Karpas-422 (cell line): ENCODE results near the gene BMP7. TPM values are rescaled to one million over a fixed set of nuclear protein-coding genes. Genes with fewer than 3 reads are reported as not detected.

Experiments
- DNase-seq: peaks from one replicate; pipeline ENCODE4 v3.0.0-alpha.2; 2015
- H2AFZ ChIP-seq: fragments of 200-600 bp; sonication (generic); 2 replicates; pipeline ENCODE4 v1.6.1; 2014; ENCODE audit warnings: antibody characterized with exemption, low read length, mixed read lengths
- H3K27ac ChIP-seq: fragments of 200-600 bp; sonication (generic); 2 replicates; pipeline ENCODE4 v1.5.1; 2014; ENCODE audit warnings: mild to moderate bottlenecking, low read length, moderate library complexity
- H3K27me3 ChIP-seq: fragments of 200-600 bp; sonication (generic); 2 replicates; pipeline ENCODE4 v1.6.1; 2014; ENCODE audit warnings: low read length, mixed read lengths
- H3K36me3 ChIP-seq: fragments of 200-600 bp; sonication (generic); 2 replicates; pipeline ENCODE4 v1.6.1; 2014; ENCODE audit warnings: low read length, mixed read lengths; ENCODE audit not compliant: insufficient read depth
- H3K4me1 ChIP-seq: fragments of 200-600 bp; sonication (generic); 2 replicates; pipeline ENCODE4 v1.6.1; 2014; ENCODE audit warnings: mild to moderate bottlenecking, low read length, mixed read lengths
- H3K4me2 ChIP-seq: fragments of 200-600 bp; sonication (generic); 2 replicates; pipeline ENCODE4 v1.6.1; 2014; ENCODE audit warnings: low read length, low read depth, mild to moderate bottlenecking; ENCODE audit not compliant: poor library complexity, severe bottlenecking
- H3K4me3 ChIP-seq: fragments of 200-600 bp; sonication (generic); 2 replicates; pipeline ENCODE4 v1.5.1; 2014; ENCODE audit warnings: mild to moderate bottlenecking, antibody characterized with exemption, low read length, mixed read lengths
- H3K79me2 ChIP-seq: fragments of 200-600 bp; sonication (generic); 2 replicates; pipeline ENCODE4 v1.6.1; 2014; ENCODE audit warnings: mild to moderate bottlenecking, low read length, mixed read lengths
- H3K9ac ChIP-seq: fragments of 200-600 bp; sonication (generic); 2 replicates; pipeline ENCODE4 v1.6.0; 2014; ENCODE audit warnings: low read length
- H3K9me2 ChIP-seq: fragments of 200-600 bp; sonication (generic), shearing (Covaris generic); replicated peaks from 2 replicates; pipeline ENCODE4 v1.6.0; 2014; ENCODE audit warnings: mild to moderate bottlenecking, low read length, moderate library complexity; ENCODE audit not compliant: insufficient read depth
- H3K9me3 ChIP-seq: fragments of 300-700, 200-600 bp; sonication (generic); 2 replicates; pipeline ENCODE4 v1.6.1; 2014; ENCODE audit warnings: low read length, mixed read lengths
- H4K20me1 ChIP-seq: fragments of 200-600 bp; sonication (generic); 2 replicates; pipeline ENCODE4 v1.6.1; 2014; ENCODE audit warnings: mild to moderate bottlenecking, antibody characterized with exemption, low read length, low read depth; ENCODE audit not compliant: insufficient read depth
- total RNA-seq: library from RNA; depleted of rRNA; stranded (reverse); fragments of >200 nt; shearing (Covaris generic); gene quantifications from 2 replicates; pipeline ENCODE4 v1.2.3, GENCODE V29; 2014; ENCODE audit warnings: low replicate concordance

BMP7 gene
- total RNA-seq, 1 experiment from 2014 or later: not detected

DNA sequence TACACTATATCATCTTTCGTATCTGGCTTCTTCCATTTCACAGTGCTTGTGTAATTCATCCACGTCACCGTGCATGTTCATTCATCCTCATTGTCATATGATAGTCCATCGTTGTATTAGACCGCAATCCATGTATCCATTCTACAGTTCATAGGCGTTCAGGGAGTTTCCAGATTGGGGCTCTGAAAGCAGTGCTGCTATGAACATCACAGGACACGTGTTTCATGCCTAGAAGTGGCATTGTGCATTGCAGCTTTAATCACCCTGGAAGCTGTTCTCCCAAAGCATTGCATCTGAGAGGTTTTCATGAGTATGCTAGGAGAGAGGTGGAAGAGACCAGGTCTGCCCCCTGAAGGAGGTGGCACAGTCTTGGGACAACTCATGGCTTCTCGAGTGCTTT, 35.3 kb downstream of the BMP7 start:
- H3K9me3 ChIP-seq: no peaks in the 10 kb centered on the region
- no peak overlapping the region for H3K4me2 ChIP-seq
- H3K4me3 ChIP-seq: no peak overlapping the region
- no peaks in the 10 kb centered on the region for H3K79me2 ChIP-seq
- no peak for DNase-seq
- H3K27ac ChIP-seq: no peak overlapping the region
- H2AFZ ChIP-seq: no peak overlapping the region
- no peaks in the 10 kb centered on the region for H4K20me1 ChIP-seq
- no peaks in the 10 kb centered on the region for H3K36me3 ChIP-seq
- no peaks in the 10 kb centered on the region for H3K9me2 ChIP-seq
- peaks cover 6% of the 10 kb centered on the region; the same call in 1 of the 2 replicates for H3K4me1 ChIP-seq
- H3K27me3 ChIP-seq: no peaks in the 10 kb centered on the region
- no peak overlapping the region for H3K9ac ChIP-seq

DNA sequence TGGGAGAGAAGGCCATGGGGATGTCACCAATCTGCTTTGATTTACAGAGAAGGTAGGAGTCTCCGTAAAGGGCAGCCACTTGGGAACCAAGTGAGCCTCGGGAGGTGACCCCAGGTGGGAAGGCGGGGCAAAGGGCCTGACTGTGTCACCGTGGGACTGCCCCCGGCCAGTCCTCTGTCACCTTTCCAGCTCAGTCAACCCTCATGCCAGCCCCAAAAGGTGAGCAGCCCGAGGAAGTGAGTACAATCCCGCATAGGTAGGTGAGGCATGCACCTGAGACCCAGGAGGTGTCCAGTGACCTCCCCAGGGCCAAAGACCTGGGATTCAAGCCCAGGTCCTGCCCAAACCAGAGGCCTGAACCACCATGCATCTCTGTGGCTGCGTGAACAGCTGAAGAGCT, 36.2 kb downstream of the BMP7 start:
- Histone ChIP-seq H3K9me2 (no peaks in the 10 kb centered on the region), H3K4me1 (peaks cover 6% of the 10 kb centered on the region; the same call in 1 of the 2 replicates), H3K36me3 (no peaks in the 10 kb centered on the region), H3K4me2 (no peak overlapping the region), H3K9ac (no peak overlapping the region), H3K4me3 (no peak overlapping the region), H3K79me2 (no peaks in the 10 kb centered on the region), H2AFZ (no peak overlapping the region), H3K27me3 (no peaks in the 10 kb centered on the region), H3K27ac (no peak overlapping the region), H4K20me1 (no peaks in the 10 kb centered on the region), H3K9me3 (no peaks in the 10 kb centered on the region)
- no peak for DNase-seq

DNA sequence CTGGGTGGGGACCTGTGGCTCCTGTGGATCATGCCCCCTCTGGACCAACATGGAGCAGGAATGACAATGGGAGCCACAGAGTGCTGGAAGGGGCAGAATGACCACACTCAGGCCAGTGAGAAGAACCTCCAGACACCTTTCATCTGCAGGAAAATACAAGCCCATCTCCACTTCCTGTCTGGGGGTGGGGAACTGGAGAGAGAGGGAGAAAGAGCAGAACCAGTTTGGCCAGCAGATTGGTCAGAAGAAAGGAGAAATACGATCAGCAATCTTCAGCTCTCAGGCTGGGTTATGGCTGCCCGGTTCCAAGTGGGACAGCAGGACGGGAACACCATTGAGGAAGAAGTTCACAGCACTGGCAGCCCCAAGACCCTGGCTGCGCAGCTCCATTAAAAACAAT, 37.0 kb downstream of the BMP7 start:
- Histone ChIP-seq H3K9me2 (no peaks in the 10 kb centered on the region), H3K4me1 (peaks cover 6% of the 10 kb centered on the region; the same call in 1 of the 2 replicates), H3K9ac (no peak overlapping the region), H4K20me1 (no peaks in the 10 kb centered on the region), H3K27me3 (no peaks in the 10 kb centered on the region), H3K4me3 (no peak overlapping the region), H3K9me3 (no peaks in the 10 kb centered on the region), H2AFZ (no peak overlapping the region), H3K36me3 (no peaks in the 10 kb centered on the region), H3K4me2 (no peak overlapping the region), H3K27ac (no peak overlapping the region), H3K79me2 (no peaks in the 10 kb centered on the region)
- no peak for DNase-seq

DNA sequence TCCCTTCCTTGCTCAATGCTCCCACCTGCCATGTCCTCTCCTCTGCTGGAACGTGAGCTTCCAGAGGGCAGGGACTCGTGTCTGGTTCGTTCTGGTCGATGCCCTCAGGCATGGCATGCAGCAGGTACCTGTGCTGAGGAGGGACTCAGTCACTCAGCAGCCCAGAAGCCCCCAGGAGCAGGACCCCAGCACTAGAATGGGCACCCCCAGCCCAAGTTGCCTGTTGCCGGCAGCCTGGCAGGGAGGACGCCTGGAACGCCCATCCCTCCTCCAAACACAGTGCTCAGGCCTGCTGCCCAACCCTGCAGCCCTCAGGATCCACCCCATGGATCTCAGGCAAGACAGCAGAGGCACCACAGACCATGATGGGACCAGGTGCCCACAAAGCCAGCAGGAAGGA, 40.6 kb downstream of the BMP7 start:
- Histone ChIP-seq H3K27ac (no peak overlapping the region), H3K9me3 (no peaks in the 10 kb centered on the region), H2AFZ (no peak overlapping the region), H3K9ac (no peak overlapping the region), H3K4me3 (no peak overlapping the region), H3K79me2 (no peaks in the 10 kb centered on the region), H4K20me1 (no peaks in the 10 kb centered on the region), H3K9me2 (no peaks in the 10 kb centered on the region), H3K4me2 (no peak overlapping the region), H3K36me3 (no peaks in the 10 kb centered on the region), H3K27me3 (no peaks in the 10 kb centered on the region), H3K4me1 (peaks cover 16% of the 10 kb centered on the region)
- DNase-seq: no peak

DNA sequence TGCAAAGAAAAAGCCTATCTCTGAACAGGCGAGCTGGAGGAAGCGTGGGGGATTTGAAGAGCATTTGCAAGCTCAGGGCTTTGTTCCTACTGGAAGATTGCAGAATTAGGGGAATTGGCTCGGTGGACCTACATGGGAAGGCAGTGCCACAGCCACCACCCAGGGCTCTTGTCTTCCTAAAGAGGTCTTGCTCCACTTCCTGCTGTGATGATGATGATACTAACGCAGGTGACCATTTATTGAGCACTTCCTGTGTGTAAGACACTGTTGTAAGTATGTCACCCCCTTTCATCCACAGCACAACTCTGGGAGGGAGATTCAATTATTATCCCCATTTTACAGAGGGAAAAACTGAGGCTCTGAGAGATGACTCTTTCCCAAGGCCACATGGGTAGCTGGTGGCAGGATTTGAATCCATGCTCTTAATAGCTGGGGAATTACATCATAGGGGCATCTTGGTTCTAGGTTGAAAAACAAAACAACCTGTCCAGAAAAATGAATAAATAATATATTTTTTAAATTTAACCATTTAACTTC, 41.2 kb downstream of the BMP7 start:
- H3K4me1 ChIP-seq: peaks cover 16% of the 10 kb centered on the region
- H3K9ac ChIP-seq: no peak overlapping the region
- no peaks in the 10 kb centered on the region for H3K9me2 ChIP-seq

DNA sequence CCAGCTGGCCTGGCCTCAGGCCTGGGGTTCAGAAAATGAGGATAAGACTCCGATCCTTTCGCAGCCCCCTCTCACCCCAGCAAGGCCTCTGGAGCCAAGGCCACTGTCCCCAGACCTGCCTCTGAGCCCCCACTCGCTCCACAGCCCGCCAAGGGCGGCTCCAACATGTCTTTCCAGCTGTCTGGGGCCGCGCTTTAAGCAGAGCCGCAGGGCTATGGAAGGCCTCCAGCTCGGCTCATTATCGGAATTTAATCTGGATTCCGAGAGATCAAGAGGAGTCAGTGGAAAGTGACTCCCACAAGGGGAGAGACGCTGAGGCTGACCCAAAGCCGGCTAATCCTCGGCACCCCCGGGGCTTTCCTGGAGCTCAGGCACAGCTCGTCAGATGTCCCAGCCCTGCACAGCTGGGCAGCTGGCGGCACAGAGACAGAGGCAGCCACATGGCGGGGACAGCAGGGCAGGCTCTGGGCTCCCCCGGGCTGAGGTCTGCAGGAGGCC, 41.8 kb downstream of the BMP7 start:
- no peak overlapping the region for H3K4me3 ChIP-seq
- no peaks in the 10 kb centered on the region for H3K9me3 ChIP-seq
- H3K27ac ChIP-seq: no peak overlapping the region
- no peaks in the 10 kb centered on the region for H3K9me2 ChIP-seq
- no peak overlapping the region for H2AFZ ChIP-seq
- no peaks in the 10 kb centered on the region for H3K36me3 ChIP-seq
- no peak overlapping the region for H3K4me2 ChIP-seq
- H3K9ac ChIP-seq: no peak overlapping the region
- peaks cover 16% of the 10 kb centered on the region for H3K4me1 ChIP-seq
- H4K20me1 ChIP-seq: no peaks in the 10 kb centered on the region
- no peaks in the 10 kb centered on the region for H3K79me2 ChIP-seq
- DNase-seq: no peak
- no peaks in the 10 kb centered on the region for H3K27me3 ChIP-seq

More for the DNA sequence above, 41.2 kb downstream of the BMP7 start:
- Histone ChIP-seq H3K4me2 (no peak overlapping the region), H3K27ac (no peak overlapping the region), H3K27me3 (no peaks in the 10 kb centered on the region), H3K36me3 (no peaks in the 10 kb centered on the region), H3K4me3 (no peak overlapping the region), H2AFZ (no peak overlapping the region), H4K20me1 (no peaks in the 10 kb centered on the region), H3K79me2 (no peaks in the 10 kb centered on the region), H3K9me3 (no peaks in the 10 kb centered on the region)
- DNase-seq: no peak

DNA sequence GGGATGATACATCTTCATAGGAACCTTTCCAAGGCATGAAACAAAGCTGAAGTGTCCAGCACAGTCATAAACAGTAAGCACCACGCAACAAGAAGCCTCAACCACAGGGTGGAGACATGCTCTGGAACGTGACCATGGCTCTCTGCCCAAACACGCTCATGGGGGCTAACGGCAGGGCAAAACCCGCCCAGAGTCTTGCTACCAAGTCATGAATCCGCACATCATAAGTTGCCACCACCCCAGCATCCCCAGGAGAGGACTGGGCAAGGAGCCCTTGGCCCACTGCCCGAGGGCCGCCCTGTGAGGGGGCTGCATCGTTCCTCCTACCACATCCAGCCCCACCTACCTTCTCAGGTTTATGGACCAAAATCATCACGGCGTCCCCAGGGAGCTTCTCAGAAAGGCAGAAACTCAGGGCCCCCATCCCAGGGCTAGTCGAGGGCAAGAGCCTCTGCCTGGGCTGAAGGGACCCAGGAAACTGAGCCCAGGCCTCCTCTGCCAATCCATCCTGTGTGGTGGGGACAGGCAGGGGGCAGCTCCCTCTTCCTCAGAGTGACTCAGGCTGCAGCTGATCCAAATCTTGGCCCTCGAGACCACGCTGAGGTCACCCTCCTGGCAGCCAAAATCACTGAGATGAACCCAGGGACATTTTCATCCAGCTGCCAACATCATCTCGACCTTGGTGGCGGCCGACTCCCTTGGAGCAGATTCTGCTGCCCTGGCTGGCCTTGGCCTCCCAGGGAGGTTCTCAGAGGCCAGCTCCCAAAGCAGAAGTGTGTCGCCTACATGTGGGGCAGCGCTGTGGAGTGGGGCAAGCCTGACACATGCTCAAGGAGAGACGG, 42.6 kb downstream of the BMP7 start:
- Histone ChIP-seq H3K27ac (no peak overlapping the region), H3K9ac (0 out of 2 replicates have a peak overlapping the region, but pooled peaks have one; percentile 10), H4K20me1 (no peaks in the 10 kb centered on the region), H3K4me1 (peaks cover 13% of the 10 kb centered on the region), H2AFZ (no peak overlapping the region), H3K79me2 (no peaks in the 10 kb centered on the region), H3K27me3 (no peaks in the 10 kb centered on the region), H3K4me2 (peak overlapping the region; percentile 10), H3K9me3 (no peaks in the 10 kb centered on the region), H3K36me3 (no peaks in the 10 kb centered on the region), H3K4me3 (no peak overlapping the region), H3K9me2 (no peaks in the 10 kb centered on the region)
- DNase-seq: peak; percentile 72

DNA sequence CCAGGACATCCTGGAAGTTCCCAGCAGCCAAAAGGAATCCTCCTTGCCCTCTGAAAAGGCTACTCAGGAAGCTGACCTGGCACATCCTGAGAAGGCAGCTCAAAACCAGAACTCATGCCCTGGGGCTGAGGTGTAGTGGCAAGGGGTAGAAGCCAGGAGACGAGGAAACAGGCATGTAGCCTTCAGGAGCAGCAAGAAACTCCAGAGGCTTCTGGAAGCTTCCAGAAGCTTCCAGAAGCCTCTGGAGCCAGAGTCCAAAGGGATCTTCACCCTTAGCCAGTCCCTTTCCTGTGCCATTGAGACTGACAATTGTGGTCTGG, 43.9 kb downstream of the BMP7 start:
- Histone ChIP-seq H2AFZ (no peak overlapping the region), H3K27me3 (no peaks in the 10 kb centered on the region), H3K9me3 (no peaks in the 10 kb centered on the region), H4K20me1 (no peaks in the 10 kb centered on the region), H3K4me2 (no peak overlapping the region), H3K27ac (no peak overlapping the region), H3K4me1 (peaks cover 11% of the 10 kb centered on the region), H3K4me3 (no peak overlapping the region), H3K36me3 (no peaks in the 10 kb centered on the region), H3K79me2 (no peaks in the 10 kb centered on the region), H3K9ac (no peak overlapping the region), H3K9me2 (no peaks in the 10 kb centered on the region)
- no peak for DNase-seq
